Measurements from ENCODE around the gene PCDH1. TPM values are rescaled to one million over a fixed set of nuclear protein-coding genes. Genes with fewer than 3 reads are reported as not detected.

The PCDH1 gene
- total RNA-seq, 3 donors from 2014 or later, result 75.1 to 159 (median 127) TPM

DNA sequence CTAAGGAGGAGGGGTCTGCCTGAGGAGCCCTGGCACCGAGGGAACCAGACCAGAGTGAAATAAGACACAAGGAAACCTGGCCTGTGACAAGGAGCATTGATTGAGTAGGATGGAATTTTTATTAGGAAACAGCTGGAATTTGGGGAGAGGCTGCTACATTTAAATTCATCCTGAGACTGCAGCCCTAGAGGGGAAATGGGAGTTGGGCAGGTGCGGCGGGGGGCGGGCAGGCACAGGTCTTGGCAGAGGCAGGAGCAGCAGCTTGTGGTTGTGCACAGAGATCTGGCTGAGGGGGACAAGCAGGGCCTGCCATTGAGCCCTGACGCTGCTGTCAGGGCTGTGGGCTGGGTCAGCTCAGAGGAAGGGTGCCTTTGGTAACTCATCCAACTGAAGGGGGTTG, 71.6 kb downstream of the PCDH1 start:
- intact Hi-C loops (cut with DNase I, micrococcal nuclease), result no loop called here
- no peak overlapping the region for H3K4me3 ChIP-seq

DNA sequence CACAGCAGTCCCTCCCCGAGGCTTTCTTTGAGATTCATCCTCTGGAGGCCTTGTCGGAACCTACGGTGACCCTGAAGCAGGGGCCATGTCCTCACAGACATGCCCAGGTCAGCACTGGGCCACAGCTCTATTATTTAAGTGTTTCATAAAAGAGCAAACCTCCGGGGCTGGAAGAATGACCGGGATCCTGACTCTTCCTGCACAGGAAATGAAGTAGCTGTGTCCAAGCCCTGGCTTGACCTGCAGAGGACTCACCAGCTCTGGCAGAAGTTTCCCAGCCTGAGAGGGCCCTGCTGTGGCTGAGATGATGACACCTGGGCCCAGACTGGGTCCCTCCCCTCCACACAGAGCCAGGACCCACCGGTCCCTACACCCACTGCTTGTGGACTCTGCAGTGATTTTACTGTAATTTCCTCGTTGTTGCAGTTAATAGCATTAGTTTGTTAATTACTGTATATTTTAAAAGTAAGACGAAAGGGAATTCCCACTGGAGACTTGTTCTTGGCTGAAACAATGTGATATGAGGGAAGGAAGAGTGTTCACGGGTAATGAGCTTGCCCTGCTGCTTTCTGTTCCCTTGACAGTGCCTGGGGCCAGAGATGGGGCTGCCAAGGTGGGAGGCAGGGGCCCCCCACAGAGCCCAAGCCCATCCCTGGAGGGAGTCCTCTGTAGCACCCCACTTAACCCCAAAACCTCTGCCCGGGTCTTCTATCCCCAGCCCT, 72.2 kb downstream of the PCDH1 start:
- ATAC-seq (no peak), DNase-seq (no peak)
- intact Hi-C loops (cut with DNase I, micrococcal nuclease), result no loop called here
- Histone ChIP-seq H3K4me1 (ENCODE audit: low read depth) (no peaks in the 10 kb centered on the region), H3K9me3 (no peaks in the 10 kb centered on the region), H3K4me3 (no peak overlapping the region), H3K36me3 (ENCODE audit: low read depth) (no peaks in the 10 kb centered on the region)
- TF ChIP-seq, protein P1, sequence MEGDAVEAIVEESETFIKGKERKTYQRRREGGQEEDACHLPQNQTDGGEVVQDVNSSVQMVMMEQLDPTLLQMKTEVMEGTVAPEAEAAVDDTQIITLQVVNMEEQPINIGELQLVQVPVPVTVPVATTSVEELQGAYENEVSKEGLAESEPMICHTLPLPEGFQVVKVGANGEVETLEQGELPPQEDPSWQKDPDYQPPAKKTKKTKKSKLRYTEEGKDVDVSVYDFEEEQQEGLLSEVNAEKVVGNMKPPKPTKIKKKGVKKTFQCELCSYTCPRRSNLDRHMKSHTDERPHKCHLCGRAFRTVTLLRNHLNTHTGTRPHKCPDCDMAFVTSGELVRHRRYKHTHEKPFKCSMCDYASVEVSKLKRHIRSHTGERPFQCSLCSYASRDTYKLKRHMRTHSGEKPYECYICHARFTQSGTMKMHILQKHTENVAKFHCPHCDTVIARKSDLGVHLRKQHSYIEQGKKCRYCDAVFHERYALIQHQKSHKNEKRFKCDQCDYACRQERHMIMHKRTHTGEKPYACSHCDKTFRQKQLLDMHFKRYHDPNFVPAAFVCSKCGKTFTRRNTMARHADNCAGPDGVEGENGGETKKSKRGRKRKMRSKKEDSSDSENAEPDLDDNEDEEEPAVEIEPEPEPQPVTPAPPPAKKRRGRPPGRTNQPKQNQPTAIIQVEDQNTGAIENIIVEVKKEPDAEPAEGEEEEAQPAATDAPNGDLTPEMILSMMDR (IDR thresholded peaks at IDR 0.05), result no peak

More for the DNA sequence above, 71.6 kb downstream of the PCDH1 start:
- no peak for DNase-seq
- H3K9me3 ChIP-seq, result no peaks in the 10 kb centered on the region
- ATAC-seq, result no peak
- H3K4me1 ChIP-seq (ENCODE audit: low read depth), result no peaks in the 10 kb centered on the region
- TF ChIP-seq, protein P1 (IDR thresholded peaks at IDR 0.05), result no peak
- no peaks in the 10 kb centered on the region for H3K36me3 ChIP-seq (ENCODE audit: low read depth)

DNA sequence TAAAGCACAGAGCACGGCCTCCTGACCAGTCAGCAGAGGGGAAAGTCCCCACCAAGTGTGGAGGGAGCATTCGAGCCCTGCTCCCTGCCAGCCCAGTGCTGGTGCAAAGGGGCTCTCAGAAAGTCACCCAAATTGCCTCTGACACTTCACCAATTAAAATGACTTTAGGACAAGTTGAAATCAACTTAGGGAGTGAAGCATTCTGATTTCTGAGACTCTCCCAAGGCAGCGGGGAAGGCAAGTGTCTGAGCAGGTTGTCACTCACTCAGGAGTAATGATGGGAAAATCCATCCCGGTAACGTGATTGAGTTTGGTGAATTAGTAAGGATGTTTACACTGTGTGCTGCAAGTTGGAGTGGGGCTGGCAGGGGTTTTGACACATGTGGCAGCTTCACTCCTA, 73.7 kb downstream of the PCDH1 start:
- Histone ChIP-seq H3K36me3 (ENCODE audit: low read depth) (no peaks in the 10 kb centered on the region), H3K4me1 (ENCODE audit: low read depth) (no peaks in the 10 kb centered on the region), H3K9me3 (no peaks in the 10 kb centered on the region), H3K4me3 (no peak overlapping the region)
- no peak for ATAC-seq
- intact Hi-C loops (cut with DNase I, micrococcal nuclease), result no loop called here
- DNase-seq, result no peak
- TF ChIP-seq, protein P1 (IDR thresholded peaks at IDR 0.05), result no peak

Other genes with a start within 250 kb of the PCDH1 start
- gene HDAC3, start 241.6 kb downstream of the PCDH1 start, total RNA-seq, result 10 to 100 TPM; 45.1 to 47.0 (median 45.8) TPM
- gene RELL2, start 241.4 kb downstream of the PCDH1 start, total RNA-seq, result 1 to 10 TPM; 2.3 to 3.9 (median 3.3) TPM
- gene FCHSD1, start 227.0 kb downstream of the PCDH1 start, total RNA-seq, result 10 to 100 TPM; 16.3 to 23.3 (median 17.6) TPM
- gene ARAP3, start 196.2 kb downstream of the PCDH1 start, total RNA-seq, result 10 to 100 TPM in 1 of 3 donors, 1 to 10 TPM in 2; 5.7 to 10.9 (median 8.0) TPM
- gene DELE1, start 45.5 kb upstream of the PCDH1 start, total RNA-seq, result 100 to 1,000 TPM in 1 of 3 donors, 10 to 100 TPM in 2; 77.8 to 112 (median 84.5) TPM
- 1 to 10 TPM; 1.2 to 3.2 (median 2.2) TPM for gene PCDH12, start 79.8 kb upstream of the PCDH1 start, total RNA-seq
- gene RNF14, start 90.7 kb upstream of the PCDH1 start, total RNA-seq, result 10 to 100 TPM; 63.5 to 69.1 (median 67.9) TPM
- 10 to 100 TPM in 2 of 3 donors, 1 to 10 TPM in 1; 10.0 to 29.4 (median 25.3) TPM for gene GNPDA1, start 134.6 kb upstream of the PCDH1 start, total RNA-seq
- gene NDFIP1, start 230.4 kb upstream of the PCDH1 start, total RNA-seq, result 10 to 100 TPM; 45.7 to 53.2 (median 49.4) TPM